ENCODE measurements around the gene WFDC2.

GRCh38 chr20:45450097-45450818 is 19.3 kb upstream of the WFDC2 start:
- TF ChIP-seq POLR2AphosphoS5 (IDR thresholded peaks at IDR 0.05; ENCODE audit: low read depth, low read length), result no peak
- TF ChIP-seq SIN3A (IDR thresholded peaks at IDR 0.05; ENCODE audit: borderline replicate concordance, insufficient read depth, low read length), result no peak
- TF ChIP-seq REST (IDR thresholded peaks at IDR 0.05; ENCODE audit: insufficient read depth in 1 of 2, low read depth in 2 of 2, low read length in 2 of 2), result no peak
